ENCODE data around the gene CXCR1.
"Not testable (repeated sequence)": the region's sequence is repeated elsewhere in the genome, so short reads cannot be mapped to it uniquely, and the experiment has no call there.

Gene CXCR1

DNA sequence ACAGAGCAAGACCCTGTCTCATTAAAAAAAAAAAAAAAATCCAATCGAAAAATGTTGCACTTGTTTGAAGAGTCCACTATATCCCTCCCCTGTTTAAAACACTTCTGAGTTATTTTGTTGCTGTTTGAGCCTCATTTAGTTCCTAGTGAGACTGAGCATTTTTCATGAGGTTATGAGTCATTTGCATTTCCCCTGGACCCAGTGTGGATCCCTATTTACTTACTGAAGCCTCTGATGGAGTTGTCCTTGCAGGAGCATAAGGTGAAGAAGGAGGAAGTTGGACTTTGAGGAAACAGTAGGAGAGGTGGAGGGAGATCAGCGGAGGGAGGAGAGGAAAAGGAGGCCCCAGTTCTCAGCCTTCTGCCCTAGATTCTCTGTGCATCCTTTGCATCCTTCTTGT is 5.1 kb downstream of the CXCR1 start:
- DNase-seq (ENCODE audit: low spot score): no peak

DNA sequence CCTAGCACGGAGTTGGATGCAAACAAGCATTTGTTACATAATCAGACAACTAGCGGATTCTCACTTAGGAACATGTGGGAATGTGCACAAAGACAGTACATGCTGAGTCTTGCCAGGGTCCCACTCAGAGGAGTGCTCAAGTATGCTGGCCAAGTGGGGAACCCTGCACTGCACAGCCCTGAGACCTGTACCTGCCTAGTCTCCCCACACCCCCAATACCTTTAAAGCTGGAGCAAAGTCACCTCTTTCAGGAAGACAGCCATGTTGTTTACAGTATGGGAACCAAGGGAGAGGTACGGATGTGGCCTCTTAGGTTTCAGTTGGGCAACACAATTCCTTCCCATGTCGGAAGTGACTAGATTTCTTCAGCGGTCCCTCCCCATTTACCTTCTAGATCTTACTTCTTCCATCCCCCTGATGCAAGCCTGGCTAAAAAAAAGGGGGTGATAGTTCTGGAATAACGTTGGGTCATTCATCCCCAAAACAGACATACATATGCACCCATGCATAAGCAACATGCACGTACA is 10.7 kb downstream of the CXCR1 start:
- no peak for DNase-seq (ENCODE audit: low spot score)

DNA sequence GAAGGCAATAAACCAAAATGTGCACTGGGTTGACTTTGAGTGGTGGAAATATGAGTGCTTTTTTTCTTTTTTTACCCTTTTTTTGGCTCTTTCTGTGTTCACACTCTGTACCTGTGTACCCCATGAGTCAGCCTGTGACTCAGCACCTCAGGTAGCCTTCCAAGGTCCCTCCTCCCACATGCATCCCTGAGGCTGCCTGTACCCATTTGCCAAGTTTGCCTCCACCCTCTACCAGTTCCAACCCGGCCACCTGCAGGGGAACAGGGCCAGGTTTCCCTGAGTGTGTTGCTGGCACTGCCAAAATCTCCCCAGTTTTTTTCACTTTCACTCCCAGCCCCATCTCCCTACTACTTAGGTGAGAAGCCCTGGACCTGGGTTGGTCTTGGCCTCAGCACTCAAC is 14.0 kb downstream of the CXCR1 start:
- peak; percentile 59 for DNase-seq (ENCODE audit: low spot score)

DNA sequence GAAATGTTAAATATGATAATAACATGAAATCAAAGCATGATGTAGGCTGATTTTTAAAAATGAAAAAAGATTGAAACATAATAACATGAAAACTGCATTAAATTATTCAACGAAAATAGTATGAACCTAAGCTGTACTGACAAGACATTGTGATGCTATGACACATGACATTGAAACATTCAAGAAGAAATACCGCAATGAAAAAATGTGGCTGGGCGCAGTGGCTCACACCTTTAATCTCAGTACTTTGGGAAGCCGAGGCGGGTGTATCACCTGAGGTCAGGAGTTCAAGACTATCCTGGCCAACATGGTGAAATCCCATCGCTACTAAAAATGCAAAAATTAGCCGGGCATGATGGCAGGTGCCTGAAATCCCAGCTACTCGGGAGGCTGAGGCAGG is 14.6 kb downstream of the CXCR1 start:
- no peak for DNase-seq (ENCODE audit: low spot score)

DNA sequence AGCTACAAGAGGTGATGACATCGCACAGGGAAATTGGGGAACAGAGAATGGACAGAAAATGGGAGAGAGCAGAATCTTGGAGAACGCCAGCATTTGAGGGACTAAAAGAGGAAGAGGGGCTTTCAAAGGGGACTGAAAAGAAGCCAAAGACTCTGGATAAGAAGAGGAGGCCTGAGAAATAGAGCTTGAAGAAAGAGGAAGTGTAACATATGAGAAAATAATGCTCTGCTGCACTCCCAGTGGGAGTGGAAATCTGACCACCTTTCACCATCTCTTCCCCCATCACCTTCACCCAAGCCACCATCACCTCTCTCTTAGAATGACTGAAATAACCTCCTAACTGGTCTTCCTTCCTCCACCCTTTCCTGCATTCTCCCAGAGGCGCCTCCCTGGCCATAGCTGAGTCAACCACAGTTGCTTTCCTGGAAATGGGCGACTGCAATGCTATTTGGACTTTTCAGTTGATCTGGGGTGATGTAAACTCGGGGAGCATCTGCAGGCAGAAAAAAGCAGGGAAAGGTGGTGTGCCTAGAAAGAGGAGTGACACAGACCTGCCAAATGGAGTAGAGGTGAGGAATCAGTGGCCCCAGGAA is 16.8 kb downstream of the CXCR1 start:
- no peak for DNase-seq (ENCODE audit: low spot score)

DNA sequence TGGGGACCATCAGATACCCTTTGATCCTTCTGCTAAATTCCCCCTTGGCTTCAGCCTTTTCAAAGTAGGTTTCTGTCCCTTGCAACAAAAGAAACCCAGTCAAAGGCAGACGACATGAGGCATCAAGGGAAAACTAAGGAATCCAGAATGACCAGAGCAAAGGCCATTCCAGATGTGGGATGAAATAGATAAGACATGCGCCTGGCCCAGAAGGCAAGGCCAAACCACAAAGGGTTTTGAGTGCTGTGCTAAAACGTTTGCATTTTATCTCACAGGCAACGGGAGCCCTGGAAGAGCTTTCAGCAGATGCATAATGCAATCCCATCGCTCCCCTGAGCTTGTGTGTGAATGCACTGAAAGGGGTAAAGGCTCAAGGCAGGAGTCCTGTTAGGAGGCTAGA is 17.7 kb downstream of the CXCR1 start:
- no peak for DNase-seq (ENCODE audit: low spot score)

DNA sequence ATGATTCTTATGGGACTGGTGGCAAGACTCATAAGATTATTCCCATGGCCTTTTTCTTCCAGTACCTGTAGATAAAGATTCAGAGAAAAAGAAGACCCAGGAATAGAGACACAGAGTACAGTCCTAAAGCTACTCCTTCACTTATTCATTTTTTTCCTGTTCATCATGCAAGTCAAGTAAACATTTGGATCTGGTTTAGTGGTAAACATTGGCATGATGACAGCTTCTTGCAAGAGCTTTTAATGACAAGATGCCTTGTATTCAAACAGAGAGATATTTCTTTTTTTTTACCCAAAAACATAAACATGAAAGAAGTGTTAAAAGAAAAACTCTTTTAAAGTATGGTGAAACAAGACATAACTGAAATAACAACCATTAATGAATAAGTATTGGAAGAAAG is 20.7 kb downstream of the CXCR1 start:
- no peak for DNase-seq (ENCODE audit: low spot score)

DNA sequence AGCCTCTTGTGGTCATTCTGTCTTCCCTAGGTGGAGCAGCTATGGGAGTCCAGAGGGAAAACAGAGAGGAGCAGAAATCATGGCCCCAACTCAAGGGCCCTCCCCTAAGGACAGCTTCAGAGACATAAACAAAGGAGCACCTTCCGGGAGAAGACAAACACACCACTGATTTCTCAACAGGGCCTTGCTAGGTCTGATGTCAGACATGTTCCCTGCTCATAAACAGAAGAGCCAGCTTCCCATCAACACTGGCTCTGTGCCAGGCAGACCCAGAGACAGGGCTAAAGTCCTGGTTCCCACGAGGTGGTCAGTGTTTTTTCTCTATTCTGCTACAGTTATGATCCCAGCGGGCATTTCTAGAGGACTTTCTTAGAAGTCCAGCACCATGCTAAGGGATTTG is 21.6 kb downstream of the CXCR1 start:
- no peak for DNase-seq (ENCODE audit: low spot score)

DNA sequence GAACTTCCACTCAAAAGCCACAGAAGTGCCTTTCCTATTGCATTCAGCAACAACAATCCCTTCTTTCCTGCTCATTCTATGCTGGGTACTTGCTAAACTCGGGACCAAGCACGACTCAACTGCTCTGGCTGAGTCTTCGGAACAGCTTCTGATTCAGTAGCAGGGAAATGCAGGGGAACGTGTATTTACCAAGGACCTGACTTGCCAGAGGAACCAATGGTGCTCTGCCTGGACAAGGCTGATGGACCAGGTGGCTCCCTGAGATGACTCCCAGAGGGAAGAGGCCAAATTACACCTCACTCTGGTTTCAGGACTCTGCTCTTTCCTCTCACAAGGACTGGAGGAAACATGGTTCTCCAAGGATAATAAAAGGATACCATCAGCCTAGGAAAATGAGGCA is 28.7 kb downstream of the CXCR1 start:
- DNase-seq (ENCODE audit: low spot score): no peak

DNA sequence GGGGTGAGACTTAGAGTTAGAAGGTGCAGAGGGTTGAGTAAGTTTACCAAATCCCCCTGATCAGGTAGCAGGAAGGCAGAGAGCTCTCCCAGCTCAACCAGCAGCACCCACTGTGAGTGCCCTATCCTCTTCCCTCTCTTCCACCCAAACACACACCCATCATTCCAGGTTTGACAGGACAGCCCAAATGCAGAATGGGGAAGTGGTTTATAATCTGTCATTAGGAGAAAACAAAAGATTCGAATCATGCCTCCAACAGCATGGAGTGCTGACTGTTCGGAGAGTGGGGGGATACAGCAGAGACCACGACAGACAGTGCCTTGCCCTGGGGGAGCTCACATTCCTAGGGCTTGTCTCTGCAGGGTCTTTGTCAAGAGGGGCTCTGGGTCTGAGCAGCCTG is 29.2 kb downstream of the CXCR1 start:
- no peak for DNase-seq (ENCODE audit: low spot score)

DNA sequence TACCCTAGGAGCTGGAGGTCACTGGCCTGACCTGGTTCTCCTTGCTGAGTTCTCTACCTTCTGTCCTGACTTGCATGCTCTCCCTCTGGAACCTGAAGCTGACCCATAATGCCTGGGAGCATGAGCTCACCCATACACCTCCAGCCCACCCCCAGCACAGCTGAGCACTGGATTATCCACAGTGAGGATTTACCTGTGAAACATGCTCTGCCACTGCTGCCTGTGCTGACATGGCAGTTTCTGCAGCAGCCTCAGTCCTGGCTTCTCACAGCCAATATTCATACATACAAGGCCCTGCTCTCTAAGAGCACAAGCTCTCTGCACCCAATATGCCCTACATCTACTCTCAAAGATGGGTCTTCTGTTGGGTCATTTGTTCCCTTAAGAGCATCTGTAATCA is 35.9 kb downstream of the CXCR1 start:
- DNase-seq (ENCODE audit: low spot score): no peak

DNA sequence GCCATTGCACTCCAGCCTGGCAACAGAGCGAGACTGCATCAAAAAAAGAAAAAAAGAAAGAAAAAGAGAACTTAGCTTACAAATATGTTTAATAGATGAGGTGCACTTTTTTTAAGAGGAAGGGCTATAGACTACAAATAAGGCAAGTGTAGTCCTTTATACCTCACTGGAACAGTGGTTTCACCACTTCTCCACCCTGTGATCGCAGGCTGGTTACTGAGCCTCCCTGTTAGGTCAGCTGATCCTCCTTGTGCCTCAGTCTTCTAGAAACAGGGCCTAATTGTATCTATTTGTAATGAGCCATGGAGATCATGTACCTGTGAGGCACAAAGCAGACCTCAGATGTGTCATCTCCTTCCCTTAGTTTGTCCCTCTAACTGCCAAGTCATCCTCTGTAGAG is 36.4 kb downstream of the CXCR1 start:
- DNase-seq (ENCODE audit: low spot score): no peak

DNA sequence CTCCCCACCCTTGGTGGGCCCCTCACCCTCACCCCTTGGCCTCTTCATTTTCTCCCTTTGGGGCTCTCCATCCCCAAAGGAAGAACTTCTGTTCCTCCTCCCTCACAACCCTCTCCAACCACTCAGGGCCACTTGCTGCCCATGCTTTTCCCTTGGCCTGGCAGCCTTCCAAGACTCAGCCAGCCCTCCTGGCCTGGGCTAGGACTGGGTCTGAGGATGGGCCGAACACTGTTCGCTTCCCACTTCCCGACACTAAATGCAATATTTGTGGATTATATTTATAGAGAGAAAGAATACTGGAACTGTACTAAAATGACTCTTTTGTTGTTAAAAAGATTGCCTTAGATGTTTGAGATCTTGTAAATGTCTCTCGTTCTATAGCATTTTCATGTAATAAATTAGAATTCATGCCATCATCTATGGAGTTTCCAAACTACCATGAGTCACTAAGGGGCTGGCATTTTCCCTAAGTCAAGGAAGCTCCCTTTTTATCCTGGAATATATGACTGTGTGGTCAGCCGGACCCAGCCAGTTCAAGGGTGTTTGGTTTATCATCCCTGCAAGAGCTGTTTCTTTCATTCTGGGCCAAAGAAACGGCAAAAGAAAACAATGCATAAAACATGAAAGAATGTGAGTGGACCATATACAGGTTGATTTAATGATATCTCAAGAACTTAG is 37.2 kb downstream of the CXCR1 start:
- no peak for DNase-seq (ENCODE audit: low spot score)

DNA sequence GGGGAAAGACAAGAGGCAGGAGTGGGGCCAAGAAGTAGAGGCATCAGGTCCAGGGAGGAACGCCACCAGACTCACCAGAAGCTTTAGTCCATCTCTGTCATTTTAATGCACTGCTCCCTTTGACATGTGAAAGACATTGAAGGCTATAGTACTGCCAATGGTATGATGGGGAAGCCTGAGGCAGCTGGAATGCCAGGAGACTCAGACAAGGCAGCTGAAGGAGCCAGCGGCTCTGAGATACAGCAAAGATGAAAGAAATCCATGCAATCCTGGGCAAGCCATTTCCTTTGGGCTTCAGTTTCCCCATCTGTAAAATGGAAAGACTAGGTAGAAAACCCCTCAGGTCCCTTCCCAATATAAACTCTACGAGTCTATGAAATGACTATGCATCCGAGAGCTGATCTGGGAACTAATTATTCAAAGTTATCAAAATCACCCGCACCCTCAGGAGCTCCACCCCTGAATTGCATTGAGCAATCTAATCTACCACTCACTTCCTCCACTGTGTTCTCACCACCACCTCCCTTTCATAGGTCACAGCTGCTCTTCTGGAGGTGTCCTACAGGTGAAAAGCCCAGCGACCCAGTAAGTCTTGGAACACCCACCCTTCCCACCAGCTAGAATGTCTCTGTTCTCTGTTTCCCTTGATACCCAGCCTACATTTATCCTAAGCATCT is 37.8 kb downstream of the CXCR1 start:
- no peak for DNase-seq (ENCODE audit: low spot score)

DNA sequence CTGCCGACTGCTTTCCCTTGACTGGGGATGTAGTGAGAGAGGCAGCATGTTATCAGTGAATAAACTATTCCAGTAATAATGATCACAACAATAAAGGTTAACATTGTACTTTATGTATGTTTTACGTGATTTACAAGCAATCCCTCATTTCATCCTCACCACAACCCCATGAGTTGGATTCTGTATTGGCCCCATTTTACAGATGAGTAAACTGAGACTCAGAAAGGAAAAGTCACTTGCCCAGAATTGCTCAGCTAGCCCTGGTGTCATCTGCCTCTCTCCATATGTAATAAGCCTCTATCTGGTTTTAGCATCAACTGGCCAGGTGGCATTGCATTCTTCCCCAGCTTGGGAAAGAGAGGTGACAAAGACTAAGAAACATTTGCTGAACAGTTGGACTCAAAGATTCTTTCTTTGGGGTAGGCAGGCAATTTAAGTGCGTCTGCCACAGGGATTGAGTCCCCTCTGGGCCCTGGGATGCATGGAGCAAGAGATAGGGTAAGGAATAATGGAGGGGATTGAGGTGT is 38.8 kb downstream of the CXCR1 start:
- no peak for DNase-seq (ENCODE audit: low spot score)

DNA sequence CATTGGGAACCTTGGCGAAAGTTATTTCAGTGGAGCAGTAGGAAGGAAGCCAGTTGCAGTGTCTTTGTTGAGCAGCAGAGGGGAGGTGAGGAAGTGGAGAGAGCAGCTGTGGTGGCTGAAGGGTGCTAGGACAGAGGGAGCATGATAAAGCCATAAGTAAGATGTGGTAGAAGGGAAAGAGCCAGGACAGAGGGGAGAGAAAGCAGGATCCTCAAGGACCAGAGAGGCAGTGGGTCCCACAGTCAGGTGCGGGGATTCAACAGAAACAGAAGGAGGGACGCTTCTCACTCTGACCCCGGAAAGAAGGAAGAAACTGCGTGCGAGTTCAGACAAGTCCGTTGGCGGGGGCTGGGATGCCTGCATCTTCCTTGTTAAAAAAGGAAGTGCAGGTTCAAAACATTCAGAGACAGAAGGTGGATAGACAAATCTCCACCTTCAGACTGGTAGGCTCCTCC is 41.1 kb downstream of the CXCR1 start, which contains the start of gene CXCR2:
CXCR2 (plus strand) TSS at position 403 of the 455 bp plus-strand sequence. CDS start 8,774 bp downstream, outside the sequence.
- DNase-seq (ENCODE audit: low spot score): no peak

DNA sequence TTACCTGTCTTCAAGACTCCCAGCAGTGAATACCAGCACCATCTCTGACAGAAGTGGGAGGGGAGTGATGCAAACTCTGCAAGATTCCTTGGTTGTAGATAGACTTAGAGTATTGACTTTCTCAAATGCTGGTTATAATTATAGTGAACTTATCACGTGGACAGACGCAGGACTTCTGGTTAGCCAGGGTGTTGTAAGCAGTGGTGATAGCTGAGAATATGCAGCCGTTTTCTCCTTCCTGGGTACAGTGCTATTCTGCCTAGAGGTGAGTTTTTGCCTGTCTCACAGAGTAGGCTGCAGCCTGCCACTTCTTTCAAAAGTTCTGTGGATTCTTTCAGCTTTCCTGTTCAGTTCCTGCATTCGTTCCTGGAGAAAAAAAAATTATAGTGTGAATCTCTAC is 41.7 kb downstream of the CXCR1 start:
- DNase-seq (ENCODE audit: low spot score): no peak

DNA sequence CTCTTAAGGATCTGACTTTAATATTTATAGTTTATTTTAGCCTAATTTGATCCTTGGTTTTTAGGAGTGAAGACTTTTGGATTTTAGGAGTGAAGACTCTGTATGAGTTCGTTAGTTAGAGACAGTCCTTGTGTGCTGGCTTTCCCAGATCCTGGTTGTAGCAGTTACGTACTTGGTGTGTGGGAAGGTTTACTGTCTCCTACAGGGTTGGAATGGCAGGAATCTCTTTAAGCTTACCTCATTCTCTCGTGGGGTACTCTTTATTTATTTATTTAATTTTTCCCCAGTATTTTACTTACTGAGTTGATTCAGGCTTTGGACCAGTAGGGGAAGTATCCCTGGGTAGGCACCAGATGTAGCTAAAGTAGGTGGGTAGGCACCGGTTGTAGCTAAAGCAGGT is 42.8 kb downstream of the CXCR1 start:
- DNase-seq (ENCODE audit: low spot score): no peak

DNA sequence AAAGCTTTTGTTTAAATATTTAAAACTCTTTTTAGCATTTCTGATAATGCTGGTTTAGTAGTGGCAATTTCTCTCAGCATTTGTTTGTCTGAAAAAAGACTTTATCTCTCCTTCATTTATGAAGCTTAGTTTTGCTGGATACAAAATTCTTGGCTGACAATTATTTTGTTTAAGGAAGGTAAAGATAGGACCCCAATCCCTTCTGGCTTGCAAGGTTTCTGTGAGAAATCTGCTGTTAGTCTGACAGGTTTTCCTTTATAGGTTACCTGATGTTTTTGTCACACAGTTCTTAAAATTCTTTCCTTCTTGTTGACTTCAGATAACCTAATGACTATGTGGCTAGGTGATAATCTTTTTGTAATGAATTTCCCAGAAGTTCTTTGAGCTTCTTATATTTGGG is 44.5 kb downstream of the CXCR1 start:
- DNase-seq (ENCODE audit: low spot score): not testable (repeated sequence)

DNA sequence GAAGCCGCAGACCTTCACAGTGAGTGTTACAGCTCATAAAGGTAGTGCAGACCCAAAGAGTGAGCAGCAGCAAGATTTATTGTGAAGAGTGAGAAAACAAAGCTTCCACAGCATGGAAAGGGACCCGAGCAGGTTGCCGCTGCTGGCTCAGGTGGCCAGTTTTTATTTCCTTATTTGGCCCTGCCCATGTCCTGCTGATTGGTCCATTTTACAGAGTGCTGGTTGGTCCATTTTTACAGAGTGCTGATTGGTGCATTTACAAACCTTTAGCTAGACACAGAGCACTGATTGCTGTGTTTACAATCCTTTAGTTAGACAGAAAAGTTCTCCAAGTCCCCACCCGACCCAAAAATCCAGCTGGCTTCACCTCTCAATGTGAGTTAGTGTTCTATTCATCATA is 45.0 kb downstream of the CXCR1 start:
- DNase-seq (ENCODE audit: low spot score): not testable (repeated sequence)

Measured in LoVo (cell line).